ENCODE data around the gene ASIC3.
A peak's percentile ranks its signal among the peaks of the same experiment; 100 is the strongest.
"Not testable (repeated sequence)": the region's sequence is repeated elsewhere in the genome, so short reads cannot be mapped to it uniquely, and the experiment has no call there.

Gene ASIC3

DNA sequence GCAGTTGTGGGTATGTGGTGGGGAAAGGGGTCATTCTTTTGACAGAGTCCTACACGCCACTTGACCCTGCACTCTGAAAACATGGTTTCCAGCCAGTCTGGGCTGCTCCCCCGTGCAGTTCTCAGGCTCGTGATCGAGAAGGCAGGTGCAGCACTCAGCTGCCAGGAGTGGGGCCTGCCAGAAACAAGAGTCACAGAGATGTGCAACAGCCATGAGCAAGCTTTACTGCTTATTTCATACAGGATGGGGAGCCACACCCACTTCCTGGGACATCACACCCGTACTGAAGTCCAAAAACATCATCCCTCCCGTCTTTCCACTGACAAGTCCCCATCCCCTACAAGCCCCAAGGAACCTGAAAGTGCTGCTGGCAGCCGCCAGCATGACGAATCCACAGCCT, 33.4 kb upstream of the ASIC3 start:
- DNase-seq = no peak

DNA sequence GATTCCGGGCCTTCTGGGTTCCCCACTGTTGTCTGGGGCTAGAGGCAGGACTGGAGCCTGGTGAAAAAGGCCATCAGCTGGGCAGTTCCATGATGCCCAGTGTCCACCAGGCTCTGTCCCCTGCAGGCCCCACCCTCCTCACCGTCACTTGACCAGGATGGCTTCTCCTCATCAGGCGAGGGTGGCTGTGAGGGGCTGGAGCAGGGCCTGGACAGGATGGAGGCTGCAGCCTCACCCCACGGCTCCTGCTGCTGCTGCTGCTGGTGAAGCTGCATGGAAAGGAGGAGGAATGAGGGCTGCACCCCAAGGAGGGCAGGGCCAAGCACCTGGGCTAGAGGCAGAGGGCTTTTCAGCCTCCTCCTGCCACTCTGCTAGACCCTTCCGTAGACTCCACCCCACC, 32.4 kb upstream of the ASIC3 start:
- DNase-seq = no peak

DNA sequence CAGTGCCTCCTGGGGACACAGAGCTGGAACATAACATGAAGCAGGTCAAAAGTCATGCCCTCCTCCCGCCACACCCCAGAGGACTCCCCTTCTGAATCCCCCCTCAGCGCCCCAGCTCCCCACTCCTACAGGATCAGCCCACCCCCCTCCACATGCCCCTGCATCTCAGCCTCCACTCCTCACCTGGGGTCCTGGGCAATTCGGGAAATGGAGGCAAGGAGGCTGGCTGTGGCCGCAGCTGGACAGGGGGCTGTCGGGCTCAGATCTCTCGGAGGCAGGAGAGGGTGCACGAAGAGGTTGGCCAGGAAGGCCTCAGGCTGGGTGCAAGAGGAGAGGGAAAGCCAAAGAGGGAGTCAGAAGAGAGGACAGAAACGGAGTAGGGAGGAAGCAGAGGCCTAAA, 31.8 kb upstream of the ASIC3 start:
- DNase-seq = no peak

DNA sequence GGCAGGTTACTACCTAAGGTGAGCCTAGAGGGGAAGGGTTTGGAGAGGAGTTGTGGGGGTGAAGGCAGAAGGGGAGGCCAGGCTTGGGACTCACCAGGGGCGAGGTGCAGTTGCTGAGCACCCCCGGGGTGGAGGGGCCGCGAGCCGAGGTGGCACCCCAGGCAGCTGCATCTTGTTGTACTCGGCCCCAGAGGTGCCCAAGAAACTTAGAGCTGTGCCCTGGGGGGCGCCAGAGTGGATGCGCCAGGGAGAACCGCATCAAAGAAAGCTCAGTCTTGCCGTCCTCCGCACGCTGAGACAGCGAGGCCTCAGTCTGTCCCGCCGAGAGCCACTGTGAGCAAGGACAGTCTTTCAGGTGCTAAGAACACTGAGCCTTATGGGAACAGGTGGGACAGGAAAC, 31.4 kb upstream of the ASIC3 start:
- no peak for DNase-seq

DNA sequence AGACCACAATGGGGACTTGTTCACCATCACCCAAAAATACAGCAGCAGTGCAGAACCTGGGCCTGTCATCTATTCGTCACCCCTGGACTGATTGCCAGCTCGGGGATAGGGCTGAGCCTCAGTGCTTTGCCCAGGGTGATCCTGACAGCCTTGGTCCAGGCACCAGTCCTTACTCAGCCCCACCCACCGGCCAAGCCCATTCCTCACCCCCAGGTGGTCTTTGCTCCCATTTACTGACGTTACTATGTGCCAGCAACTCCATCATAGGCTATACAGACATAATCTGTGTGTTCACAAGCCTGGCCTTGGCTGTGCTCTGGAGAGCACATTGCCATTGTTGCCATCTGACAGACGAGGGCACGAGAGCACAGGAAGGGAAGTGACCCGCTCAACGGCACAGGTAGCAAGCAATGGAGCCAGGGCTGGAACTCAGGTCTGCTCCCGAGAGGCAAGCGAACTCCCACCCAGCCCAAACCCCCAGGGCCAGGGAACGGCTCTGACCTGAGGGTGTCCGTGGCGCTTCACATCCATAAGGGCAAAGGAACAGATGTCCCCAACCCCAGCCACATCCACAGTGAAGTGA, 30.9 kb upstream of the ASIC3 start:
- no peak for DNase-seq

DNA sequence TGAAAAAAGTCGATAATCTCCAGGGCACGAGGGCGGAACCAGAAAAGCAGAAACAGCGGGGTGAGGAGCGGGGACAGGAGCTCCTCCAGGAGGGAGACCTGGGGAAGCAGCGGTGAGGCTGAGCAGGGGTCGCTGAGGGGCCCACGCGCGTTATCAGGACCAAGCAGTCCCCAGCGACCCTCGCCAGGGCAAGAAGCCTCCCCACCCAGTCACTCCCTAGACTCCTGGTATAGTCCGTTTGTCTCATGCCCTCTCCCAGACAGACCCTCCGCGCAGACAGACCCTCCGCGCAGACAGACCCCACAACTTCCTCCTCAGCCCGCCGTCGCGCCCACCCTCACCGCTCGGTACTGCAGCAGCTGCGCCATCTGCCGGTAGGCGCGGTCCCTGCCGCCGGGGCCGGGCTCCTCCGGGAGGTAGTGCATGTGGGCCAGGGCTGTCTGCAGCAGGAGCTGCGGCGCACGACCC, 30.3 kb upstream of the ASIC3 start:
- DNase-seq = no peak

DNA sequence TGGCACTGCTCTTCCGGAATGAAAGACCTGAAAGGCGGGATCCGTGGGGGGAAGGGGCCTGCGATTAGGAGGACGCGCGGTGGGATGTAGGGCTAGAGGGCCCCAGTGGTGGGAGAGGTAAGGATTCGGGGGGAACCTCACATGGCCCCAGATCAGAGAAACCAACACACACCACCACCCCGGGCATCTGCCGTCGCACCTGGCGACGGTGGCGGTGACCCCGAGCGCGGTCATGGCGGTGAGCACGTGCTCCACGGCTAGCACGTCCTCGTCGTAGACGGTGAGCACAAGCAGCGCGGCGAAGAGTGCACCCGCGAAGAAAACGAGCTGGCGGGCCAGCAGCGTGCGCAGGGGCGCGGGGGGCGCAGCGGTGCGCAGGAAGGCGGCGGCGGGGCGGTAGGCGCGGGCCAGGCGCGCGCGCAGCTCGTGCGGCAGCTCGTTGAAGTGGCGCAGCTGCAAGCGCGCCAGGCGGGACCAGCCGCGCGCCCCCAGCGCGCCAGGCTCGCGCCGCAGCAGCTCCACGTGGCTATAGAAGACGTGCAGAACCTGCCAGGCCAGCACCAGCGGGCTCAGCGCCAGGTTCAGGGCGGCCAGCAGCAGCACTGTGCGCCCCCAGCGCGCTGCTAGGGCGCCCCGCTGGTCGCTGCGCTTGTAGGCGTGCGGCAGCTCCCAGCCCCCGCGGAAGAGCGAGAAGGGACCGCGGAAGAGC, 29.8 kb upstream of the ASIC3 start:
- no peak for DNase-seq

DNA sequence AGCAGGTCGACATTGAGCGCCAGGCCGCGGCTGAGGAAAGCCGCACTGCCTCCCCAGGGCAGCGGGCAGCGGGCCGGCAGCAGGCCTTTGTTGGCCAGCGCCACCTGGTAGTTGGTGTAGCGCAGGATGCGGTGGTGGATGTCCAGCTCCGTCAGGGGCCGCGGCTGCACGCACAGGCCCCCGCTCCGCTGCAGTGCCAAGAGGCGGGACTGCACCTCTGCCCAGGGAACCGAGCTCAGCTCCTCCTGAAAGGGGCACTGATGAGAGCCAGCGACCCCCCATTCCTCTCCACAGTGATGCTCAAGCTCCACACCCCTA, 29.2 kb upstream of the ASIC3 start:
- no peak for DNase-seq

DNA sequence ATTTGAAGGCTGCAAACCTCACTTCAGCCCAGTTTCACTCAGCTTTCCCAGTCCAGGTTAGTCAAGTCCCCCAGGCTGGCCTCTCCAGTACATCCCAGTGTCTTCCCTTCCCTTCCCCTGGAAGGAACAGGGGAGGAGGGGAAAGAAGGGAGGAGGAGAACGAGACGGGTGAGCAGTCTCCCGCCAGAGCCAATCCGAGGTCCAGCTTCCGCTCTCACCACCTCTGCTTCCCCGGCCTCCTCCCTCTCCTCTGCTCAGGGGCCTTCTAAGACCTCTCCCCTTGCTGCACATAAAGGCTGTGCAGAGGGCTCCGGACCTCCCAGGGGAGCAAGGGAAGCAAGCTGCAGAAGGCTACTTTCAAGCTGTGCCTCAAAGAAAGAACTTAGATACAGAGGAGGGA, 28.1 kb upstream of the ASIC3 start:
- no peak for DNase-seq

DNA sequence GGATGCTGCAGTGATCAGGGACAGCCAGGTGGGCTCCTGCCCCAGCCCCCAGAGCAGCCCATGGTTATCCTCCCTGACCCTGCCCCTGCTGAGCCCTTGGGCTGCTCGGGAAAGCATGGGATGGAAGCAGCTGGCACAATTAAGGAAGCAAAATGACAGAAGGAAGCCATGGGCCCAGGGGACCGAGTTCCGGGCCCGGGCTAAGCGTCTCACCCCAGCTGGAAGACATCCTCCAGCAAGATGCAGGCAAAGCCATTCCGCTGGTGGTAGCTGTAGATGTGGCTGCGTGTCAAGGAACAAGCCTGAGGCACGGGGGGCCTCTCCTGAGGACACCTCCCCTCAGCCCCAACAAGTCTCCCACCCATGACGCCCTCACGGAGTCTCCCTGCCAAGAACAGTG, 25.1 kb upstream of the ASIC3 start:
- no peak for DNase-seq

DNA sequence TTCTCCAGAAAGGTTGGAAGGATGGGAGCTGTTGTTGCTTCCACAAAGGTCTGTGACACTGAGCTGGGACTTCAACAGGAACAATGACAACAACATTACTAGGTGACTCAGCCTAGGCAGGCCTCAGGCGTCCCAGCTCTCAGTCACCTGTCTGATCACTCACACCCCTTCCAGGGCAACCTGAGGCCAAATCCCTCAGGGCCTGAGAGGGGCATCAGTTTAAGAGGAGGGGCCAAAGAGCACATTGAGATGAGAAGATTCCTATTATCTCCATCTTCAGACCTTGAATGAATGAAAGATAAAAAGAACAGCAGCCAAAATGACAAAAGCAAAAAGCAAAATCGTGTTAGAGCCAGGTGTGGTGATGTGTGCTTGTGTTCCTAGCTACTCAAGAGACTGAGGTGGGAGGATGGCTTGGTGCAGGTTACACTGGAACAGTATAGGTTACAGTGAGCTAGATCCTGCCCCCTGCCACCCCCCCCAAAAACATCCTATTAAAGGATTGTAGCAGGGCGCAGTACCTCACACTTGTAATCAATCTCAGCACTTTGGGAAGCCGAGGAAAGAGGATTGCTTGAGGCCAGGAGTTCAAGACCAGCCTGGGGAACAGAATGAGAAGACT, 23.8 kb upstream of the ASIC3 start, which contains the start of gene ATG9B:
TSS of gene ATG9B (minus strand) at position 60 of the 622 bp plus-strand sequence. CDS start 71 bp downstream, outside the sequence.
- DNase-seq = no peak

DNA sequence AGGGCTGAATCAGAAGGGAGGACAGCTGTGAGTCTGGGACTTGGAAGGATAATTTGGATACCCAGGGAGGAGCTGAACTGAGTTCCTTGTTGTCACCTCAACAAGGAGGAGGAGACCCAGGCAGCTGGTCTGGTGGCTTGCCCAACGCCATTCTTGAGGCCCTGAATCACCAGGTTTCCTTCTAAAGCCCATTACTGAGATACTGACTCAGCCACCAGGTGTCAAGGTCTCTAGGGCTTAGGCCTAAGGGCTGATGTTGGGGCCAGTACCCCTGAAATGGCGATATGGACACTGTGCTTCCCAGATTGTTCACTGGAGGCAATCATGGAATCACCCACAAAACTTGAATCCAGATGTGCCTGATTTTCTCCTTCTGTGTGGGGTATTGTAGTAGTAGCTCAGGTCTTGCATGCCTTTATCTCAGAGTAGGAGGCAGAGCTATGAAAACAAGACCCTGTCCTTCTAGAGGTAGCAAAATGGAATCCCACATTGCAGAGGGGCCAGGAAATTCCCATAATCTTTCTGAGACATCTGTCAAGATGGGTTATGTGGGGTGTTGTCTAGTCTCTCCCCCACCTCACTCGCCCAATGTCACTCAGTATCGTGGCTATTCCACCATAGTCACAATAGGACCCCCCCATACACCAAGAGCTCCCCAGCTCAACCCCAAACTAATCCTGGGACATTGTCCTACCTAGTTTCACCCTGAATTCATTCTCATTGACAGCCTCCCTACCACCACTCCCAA, 22.2 kb upstream of the ASIC3 start:
- DNase-seq = no peak

DNA sequence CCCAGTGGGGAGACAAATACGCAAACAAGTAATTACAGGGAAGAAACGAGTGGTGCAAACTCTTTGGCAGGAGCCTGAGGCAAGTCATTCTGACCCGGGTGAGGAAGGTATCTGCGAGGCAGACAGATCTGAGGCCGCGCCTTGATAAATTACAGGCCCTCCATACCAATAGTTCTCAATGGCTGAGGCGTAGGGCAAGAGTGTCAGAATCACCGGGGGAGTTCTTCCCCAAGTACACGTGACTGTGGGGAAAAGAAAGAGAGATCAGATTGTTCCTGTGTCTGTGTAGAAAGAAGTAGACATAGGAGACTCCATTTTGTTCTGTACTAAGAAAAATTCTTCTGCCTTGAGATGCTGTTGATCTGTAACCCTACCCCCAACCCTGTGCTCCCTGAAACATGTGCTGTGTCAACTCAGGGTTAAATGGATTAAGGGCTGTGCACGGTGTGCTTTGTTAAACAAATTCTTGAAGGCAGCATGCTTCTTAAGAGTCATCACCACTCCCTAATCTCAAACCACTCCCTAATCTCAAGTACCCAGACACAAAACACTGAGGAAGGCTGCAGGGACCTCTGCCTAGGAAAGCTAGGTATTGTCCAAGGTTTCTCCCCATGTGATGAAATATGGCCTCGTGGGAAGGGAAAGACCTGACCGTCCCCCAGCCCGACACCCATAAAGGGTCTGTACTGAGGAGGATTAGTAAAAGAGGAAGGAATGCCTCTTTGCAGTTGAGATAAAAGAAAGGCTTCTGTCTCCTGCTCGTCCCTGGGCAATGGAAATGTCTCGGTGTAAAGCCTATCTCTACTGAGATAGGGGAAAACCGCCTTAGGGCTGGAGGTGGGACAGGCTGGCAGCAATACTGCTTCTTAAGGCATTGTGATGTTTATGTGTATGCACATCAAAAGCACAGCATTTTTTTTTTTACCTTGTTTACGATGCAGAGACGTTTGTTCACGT, 21.3 kb upstream of the ASIC3 start:
- not testable (repeated sequence) for DNase-seq

DNA sequence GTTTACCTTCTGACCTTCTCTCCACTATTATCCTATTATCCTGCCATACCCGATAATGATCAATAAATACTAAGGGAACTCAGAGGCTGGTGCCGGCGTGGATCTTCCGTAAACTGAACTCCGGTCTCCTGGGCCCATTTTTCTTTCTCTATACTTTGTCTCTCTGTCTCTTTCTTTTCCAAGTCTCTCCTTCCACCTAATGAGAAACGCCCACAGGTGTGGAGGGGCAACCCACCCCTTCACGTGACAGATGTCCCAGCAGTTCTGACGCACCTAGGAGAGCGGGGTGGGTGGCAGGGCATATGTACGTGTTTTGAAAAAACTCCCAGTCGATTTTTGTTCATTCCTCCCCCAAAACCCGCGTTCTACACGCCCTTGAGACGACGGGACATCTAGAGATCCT, 20.6 kb upstream of the ASIC3 start:
- not testable (repeated sequence) for DNase-seq

DNA sequence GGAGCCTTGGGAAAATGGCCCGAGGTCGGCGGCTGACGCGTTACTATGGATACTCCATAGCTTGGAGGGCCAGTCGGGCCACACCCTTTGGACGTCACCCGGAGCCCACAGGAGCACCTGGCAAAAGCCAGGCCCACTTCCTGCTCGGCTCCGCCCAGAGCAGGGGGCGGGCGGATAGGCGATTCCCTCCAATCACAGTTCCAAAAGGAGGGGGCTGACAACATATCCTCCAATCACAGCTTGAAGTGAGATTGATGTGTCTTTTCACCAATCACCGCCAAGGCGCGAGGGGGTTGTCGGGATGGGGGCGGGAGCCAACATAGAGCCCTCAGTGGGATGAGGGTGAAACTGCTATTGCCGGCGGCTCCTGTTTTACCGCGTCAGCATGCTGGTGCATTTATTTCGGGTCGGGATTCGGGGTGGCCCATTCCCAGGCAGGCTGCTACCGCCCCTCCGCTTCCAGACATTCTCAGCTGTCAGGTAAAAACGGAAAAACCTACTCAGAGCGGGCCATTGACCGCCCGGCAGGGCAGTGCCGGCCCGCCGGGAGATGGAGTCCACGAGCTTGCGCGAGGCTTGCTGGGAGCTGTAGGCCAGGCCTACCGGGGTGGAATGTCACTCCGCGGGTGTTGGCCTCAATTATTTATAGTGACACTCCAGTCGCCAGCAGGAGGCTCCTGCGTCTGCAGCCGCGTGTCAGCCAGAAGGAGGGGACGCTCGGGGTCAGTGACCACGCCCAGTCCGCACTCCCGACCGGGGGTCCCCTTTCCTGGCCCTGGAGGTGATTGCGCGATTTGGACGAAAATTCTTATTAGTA, 20.0 kb upstream of the ASIC3 start, which contains the start of gene ABCB8:
TSS of gene ABCB8 (plus strand) at position 320 of the 817 bp plus-strand sequence. CDS start at position 386, 66 bp downstream.
- peak; percentile 98 for DNase-seq

DNA sequence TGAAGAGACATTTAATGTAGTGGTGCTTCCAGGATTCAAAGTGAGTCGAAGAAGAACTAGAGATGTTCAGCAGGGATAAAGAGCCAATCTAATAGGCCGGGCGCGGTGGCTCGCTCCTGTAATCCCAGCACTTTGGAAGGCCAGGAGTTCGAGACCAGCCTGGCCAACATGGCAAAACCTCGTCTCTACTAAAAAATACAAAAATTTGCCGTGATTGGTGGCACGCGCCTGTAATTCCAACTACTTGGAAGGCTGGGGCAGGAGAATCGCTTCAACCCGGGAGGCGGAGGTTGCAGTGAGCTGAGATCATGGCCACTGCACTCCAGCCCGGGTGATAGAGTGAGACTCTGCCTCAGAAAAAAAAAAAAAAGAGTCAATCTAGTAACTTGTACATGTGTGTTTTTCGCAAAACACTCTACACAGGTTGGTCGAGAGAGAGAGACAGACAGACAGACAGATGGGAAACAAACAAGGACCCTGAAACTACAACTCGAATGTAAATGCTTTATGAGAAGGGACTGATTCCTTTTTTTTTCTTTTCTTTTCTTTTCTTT, 19.3 kb upstream of the ASIC3 start:
- no peak for DNase-seq

DNA sequence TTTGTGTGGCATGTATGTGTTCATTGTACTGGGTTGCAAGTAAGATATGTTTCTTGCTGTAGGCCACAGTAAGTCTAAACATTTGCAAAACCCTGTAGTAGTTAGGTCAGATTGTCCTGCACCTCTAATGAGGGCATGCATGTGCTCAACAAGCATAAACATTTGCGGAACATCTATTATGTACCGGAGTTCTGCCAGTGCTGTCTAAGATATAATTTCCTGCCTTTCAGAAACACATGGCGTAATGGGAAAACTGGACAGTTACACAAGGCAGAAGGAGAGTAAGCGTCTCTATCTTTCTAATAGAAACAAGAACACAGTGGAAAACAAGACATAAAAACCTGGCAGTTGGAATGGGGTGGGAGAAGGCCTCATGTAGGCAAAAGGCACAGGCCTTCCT, 17.3 kb upstream of the ASIC3 start:
- no peak for DNase-seq

DNA sequence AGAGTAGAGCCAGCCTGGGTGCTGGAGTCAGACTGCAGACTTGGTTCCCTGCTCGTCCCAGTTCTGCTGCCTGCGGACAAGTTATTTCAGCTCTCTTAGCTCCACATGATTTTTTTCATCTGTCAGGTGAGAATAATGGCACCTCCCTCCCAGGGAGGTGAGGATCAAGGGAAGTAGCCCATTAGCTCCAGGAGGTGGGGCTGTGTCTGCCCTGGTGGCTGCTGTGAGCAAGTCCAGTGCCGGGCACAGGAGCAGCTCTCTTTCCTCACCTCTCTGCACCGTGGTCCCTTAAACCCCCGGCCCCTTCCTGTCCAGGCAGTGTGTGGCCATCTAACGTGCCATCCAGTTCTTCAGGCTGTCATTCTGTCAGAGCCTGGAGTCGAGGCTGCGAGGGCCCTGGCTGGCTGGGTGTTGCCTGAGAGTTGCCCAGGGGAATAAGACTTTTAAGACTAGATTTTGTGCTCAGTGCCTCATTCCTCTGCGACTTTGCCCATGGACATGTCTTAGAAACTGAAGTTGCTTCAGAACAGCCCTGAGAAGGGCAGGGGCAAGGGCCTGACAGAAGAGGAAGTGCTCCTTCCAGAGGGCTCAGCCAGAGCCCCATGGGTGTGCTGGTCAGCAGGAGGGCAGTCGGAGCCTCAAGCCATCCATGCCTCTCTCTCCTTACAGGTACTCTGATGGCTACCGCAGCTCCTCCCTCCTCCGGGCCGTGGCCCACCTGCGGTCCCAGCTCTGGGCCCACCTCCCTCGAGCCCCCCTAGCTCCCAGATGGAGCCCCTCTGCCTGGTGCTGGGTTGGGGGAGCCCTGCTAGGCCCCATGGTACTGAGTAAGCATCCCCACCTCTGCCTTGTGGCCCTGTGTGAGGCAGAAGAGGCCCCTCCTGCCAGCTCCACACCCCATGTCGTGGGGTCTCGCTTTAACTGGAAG, 15.1 kb upstream of the ASIC3 start:
- DNase-seq = no peak

DNA sequence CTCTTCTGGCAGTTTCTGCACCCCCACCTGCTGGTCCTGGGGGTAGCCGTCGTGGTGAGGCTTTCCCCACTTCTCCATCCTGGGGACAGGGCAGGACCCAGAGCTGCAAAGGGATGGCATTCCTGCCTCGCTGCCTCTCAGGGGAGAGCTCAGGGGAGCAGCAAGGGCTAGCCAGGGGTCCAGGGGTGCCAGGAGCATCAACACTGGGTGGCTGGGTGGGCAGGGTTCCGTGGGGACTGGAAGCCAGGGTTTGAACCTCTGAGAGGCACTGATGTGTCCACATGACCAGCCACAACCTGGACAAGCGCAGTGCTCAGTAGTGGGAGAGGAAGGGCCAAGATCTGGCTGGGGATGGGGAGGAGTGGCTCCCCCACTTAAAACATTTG, 14.5 kb upstream of the ASIC3 start:
- no peak for DNase-seq

Measured in NK-92 treated with Interleukin-12 subunit alpha and Interleukin-12 subunit beta, amount 100 ng/mL, for 24 hours (cell line).